DND-41 (cell line): ENCODE results near the gene MRPL54.

ENCODE experiments used
- ATAC-seq: fragments of 200-7000 bp; cut with Tn5 transposase; 3 replicates; pipeline ENCODE4 v1.9.1; 2021; ENCODE audit warnings: low read depth; ENCODE audit not compliant: insufficient read depth
- DNase-seq: peaks from one replicate; pipeline ENCODE4 v3.0.0-alpha.2; 2020
- H2AFZ ChIP-seq: 2 replicates; pipeline ENCODE4 v1.6.0; 2012; ENCODE audit warnings: low read depth, low read length
- H3K27ac ChIP-seq: 2 replicates; pipeline ENCODE4 v1.5.1; 2012; ENCODE audit warnings: low read length, inconsistent platforms
- H3K27me3 ChIP-seq: fragments of 200-600 bp; sonication (generic); 2 replicates; pipeline ENCODE4 v1.6.0; 2012; ENCODE audit warnings: low read length, mild to moderate bottlenecking, inconsistent platforms; ENCODE audit not compliant: insufficient read depth, poor library complexity
- H3K36me3 ChIP-seq: 2 replicates; pipeline ENCODE4 v1.5.1; 2012; ENCODE audit warnings: low read length, inconsistent platforms; ENCODE audit not compliant: insufficient read depth
- H3K4me1 ChIP-seq: 2 replicates; pipeline ENCODE4 v1.5.1; 2012; ENCODE audit warnings: mild to moderate bottlenecking, low read length; ENCODE audit not compliant: insufficient read depth
- H3K4me2 ChIP-seq: 2 replicates; pipeline ENCODE4 v1.6.0; 2012; ENCODE audit warnings: mild to moderate bottlenecking, moderate library complexity, low read length, inconsistent platforms; ENCODE audit not compliant: insufficient read depth
- H3K4me3 ChIP-seq, 2 experiments: fragments of 200-600 bp in 1 of 2; shearing (Covaris generic) in 1 of 2; 2 replicates each; pipeline ENCODE4 v1.5.1; 2012 to 2016; ENCODE audit warnings: inconsistent platforms in 2 of 2, low read length in 2 of 2, mild to moderate bottlenecking in 2 of 2, low read depth in 1 of 2, moderate library complexity in 1 of 2
- H3K79me2 ChIP-seq: 2 replicates; pipeline ENCODE4 v1.6.0; 2012; ENCODE audit warnings: low read length, inconsistent platforms; ENCODE audit not compliant: insufficient read depth
- H3K9ac ChIP-seq: 2 replicates; pipeline ENCODE4 v1.6.0; 2012; ENCODE audit warnings: low read depth, mild to moderate bottlenecking, inconsistent platforms, low read length, moderate library complexity
- H3K9me3 ChIP-seq: 2 replicates; pipeline ENCODE4 v1.5.1; 2012; ENCODE audit warnings: low read length, moderate library complexity, mild to moderate bottlenecking, inconsistent platforms; ENCODE audit not compliant: insufficient read depth, severe bottlenecking
- H4K20me1 ChIP-seq: 2 replicates; pipeline ENCODE4 v1.6.0; 2012; ENCODE audit warnings: low read length; ENCODE audit not compliant: insufficient read depth
- EZH2 ChIP-seq: IDR thresholded peaks from 3 replicates; pipeline ENCODE4 v1.6.1; 2012; ENCODE audit warnings: borderline replicate concordance, low read depth, mild to moderate bottlenecking, moderate library complexity, low read length, inconsistent platforms; ENCODE audit not compliant: severe bottlenecking
- TF ChIP-seq, protein P1 (sequence below): IDR thresholded peaks from 2 replicates; pipeline ENCODE4 v1.5.1; 2012; ENCODE audit warnings: borderline replicate concordance, low read length, moderate library complexity, mild to moderate bottlenecking; ENCODE audit not compliant: poor library complexity, severe bottlenecking; ENCODE audit errors: extremely low read depth

MRPL54 gene

DNA sequence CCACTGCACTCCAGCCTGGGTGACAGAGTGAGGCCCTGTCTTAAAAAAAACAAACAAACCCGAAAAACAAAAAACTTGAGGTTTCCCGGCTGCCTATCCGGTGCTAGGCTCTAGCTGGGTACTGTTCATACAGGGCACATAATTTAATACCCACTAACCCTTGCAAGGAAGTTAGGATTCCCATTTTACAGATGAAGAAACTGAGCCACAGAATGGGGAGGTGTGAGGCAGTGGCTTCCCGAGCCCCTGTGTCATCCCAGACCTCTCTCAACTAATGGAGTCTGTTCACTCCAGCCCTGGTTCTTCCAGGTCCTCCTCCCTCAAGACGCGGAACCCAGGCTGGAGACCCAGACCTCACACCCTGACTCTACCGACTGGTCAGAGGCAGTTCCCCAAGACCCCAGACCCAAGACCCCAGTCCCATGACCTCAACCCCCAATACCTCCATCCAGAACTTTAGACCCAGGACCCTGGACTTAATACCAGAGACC is 1.6 kb upstream of the MRPL54 start:
- Histone ChIP-seq H3K4me1 (peaks cover 40% of the 10 kb centered on the region), H3K27ac (peak overlapping the region; percentile 70), H3K27me3 (no peaks in the 10 kb centered on the region), H4K20me1 (0 out of 2 replicates have a peak, but pooled peaks cover 5% of the 10 kb centered on the region), H3K4me2 (peak overlapping the region; percentile 85), H3K9me3 (no peaks in the 10 kb centered on the region), H2AFZ (peak overlapping the region; percentile 75), H3K4me3 (peak overlapping the region; percentile 52 to 69), H3K36me3 (peaks cover 28% of the 10 kb centered on the region), H3K9ac (peak overlapping the region; percentile 72), H3K79me2 (peaks cover 34% of the 10 kb centered on the region)
- DNase-seq (peak; percentile 12), ATAC-seq (no peak)
- no peak for TF ChIP-seq EZH2
- TF ChIP-seq, protein P1, sequence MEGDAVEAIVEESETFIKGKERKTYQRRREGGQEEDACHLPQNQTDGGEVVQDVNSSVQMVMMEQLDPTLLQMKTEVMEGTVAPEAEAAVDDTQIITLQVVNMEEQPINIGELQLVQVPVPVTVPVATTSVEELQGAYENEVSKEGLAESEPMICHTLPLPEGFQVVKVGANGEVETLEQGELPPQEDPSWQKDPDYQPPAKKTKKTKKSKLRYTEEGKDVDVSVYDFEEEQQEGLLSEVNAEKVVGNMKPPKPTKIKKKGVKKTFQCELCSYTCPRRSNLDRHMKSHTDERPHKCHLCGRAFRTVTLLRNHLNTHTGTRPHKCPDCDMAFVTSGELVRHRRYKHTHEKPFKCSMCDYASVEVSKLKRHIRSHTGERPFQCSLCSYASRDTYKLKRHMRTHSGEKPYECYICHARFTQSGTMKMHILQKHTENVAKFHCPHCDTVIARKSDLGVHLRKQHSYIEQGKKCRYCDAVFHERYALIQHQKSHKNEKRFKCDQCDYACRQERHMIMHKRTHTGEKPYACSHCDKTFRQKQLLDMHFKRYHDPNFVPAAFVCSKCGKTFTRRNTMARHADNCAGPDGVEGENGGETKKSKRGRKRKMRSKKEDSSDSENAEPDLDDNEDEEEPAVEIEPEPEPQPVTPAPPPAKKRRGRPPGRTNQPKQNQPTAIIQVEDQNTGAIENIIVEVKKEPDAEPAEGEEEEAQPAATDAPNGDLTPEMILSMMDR = no peak

GRCh38 chr19:3761382-3762129 is 926 bp upstream of the MRPL54 start, which contains the start of gene APBA3:
TSS of gene APBA3 (minus strand) at chr19:3761692. CDS start at chr19:3760264, 1,428 bp downstream.
- Histone ChIP-seq H3K4me3 (peak within 1 kb of the TSS; percentile 53 to 69), H3K4me1 (peaks cover 40% of the 10 kb centered on the region), H3K4me2 (peak within 1 kb of the TSS; percentile 85), H4K20me1 (0 out of 2 replicates have a peak, but pooled peaks cover 5% of the 10 kb centered on the region), H3K9ac (peak within 1 kb of the TSS; percentile 81), H3K36me3 (peaks cover 31% of the 10 kb centered on the region), H3K9me3 (no peaks in the 10 kb centered on the region), H2AFZ (peak within 1 kb of the TSS; percentile 87), H3K27ac (peak within 1 kb of the TSS; percentile 99), H3K79me2 (peaks cover 34% of the 10 kb centered on the region), H3K27me3 (no peaks in the 10 kb centered on the region)
- DNase-seq = peak; percentile 94
- peak; percentile 56 for ATAC-seq
- TF ChIP-seq, protein P1 = peak; percentile 86
- no peak for TF ChIP-seq EZH2

DNA sequence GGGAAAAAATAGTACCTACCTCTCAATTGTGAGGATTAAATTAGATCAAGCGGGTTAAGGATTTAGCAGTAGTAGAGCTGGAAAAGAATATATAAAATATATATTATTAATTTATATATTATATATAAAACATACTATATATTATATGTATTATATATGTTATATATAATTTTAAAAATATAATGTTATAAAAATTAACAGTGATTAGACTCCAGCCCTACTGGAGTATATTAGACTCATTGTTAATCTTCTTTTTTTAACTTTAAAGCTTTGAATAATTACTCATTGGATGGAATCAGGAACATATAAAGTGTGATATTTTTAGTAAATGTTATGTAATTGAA is 380 bp upstream of the MRPL54 start:
- H3K4me1 ChIP-seq = peaks cover 40% of the 10 kb centered on the region
- DNase-seq = no peak
- H3K9me3 ChIP-seq = no peaks in the 10 kb centered on the region
- H3K79me2 ChIP-seq = peaks cover 34% of the 10 kb centered on the region
- H3K4me2 ChIP-seq = peak overlapping the region; percentile 85
- peak overlapping the region; percentile 53 to 69; a peak in 3 of 4 replicates for H3K4me3 ChIP-seq
- H3K27ac ChIP-seq = peak overlapping the region; percentile 99
- no peak for ATAC-seq
- H3K9ac ChIP-seq = peak overlapping the region; percentile 81
- H4K20me1 ChIP-seq = 0 out of 2 replicates have a peak, but pooled peaks cover 5% of the 10 kb centered on the region
- peaks cover 36% of the 10 kb centered on the region for H3K36me3 ChIP-seq
- peak overlapping the region; percentile 87 for H2AFZ ChIP-seq
- H3K27me3 ChIP-seq = no peaks in the 10 kb centered on the region
- TF ChIP-seq, protein P1 = no peak
- no peak for TF ChIP-seq EZH2
